Small intestine (tissue), 7 donors: ENCODE data around the gene RORC. TPM values are rescaled to one million over a fixed set of nuclear protein-coding genes. Genes with fewer than 3 reads are reported as not detected.
"Not testable (repeated sequence)": the region's sequence is repeated elsewhere in the genome, so short reads cannot be mapped to it uniquely, and the experiment has no call there.

Experiments
- DNase-seq, 2 donors: peaks; one replicate each; pipeline versions ENCODE4 v3.0.0 to v3.0.0-alpha.2; 2013
- FAIRE-seq: peaks from 2 replicates; lab custom pipeline; 2012; peaks lifted over from hg19 to GRCh38; lab: Jason Lieb, UNC
- H3K27ac ChIP-seq, 3 donors: one replicate each; pipeline ENCODE4 v1.5.1; 2013; ENCODE audit warnings: low read length in 2 of 3, mild to moderate bottlenecking in 2 of 3, control low read depth in 1 of 3, inconsistent platforms in 1 of 3, low read depth in 1 of 3, moderate library complexity in 1 of 3
- H3K27me3 ChIP-seq, 3 donors: one replicate each; pipeline ENCODE4 v1.6.1; 2013; ENCODE audit warnings: low read length in 3 of 3, inconsistent platforms in 1 of 3; ENCODE audit not compliant: control insufficient read depth in 3 of 3, insufficient read depth in 3 of 3
- H3K36me3 ChIP-seq, 3 donors: one replicate each; pipeline ENCODE4 v1.6.1; 2013; ENCODE audit warnings: low read length in 3 of 3, inconsistent platforms in 1 of 3, low read depth in 1 of 3, mild to moderate bottlenecking in 1 of 3, moderate library complexity in 1 of 3; ENCODE audit not compliant: control insufficient read depth in 3 of 3, insufficient read depth in 2 of 3
- H3K4me1 ChIP-seq, 3 donors: one replicate each; pipeline ENCODE4 v1.6.1; 2013; ENCODE audit warnings: low read length in 2 of 3, inconsistent platforms in 1 of 3, low read depth in 1 of 3, mild to moderate bottlenecking in 1 of 3, moderate library complexity in 1 of 3; ENCODE audit not compliant: control insufficient read depth in 3 of 3, insufficient read depth in 2 of 3
- H3K4me3 ChIP-seq, 3 donors: one replicate each; pipeline ENCODE4 v1.5.1; 2013; ENCODE audit warnings: low read length in 3 of 3, control low read depth in 1 of 3, inconsistent platforms in 1 of 3, low read depth in 1 of 3, mild to moderate bottlenecking in 1 of 3, moderate library complexity in 1 of 3
- H3K9me3 ChIP-seq, 2 donors: one replicate each; pipeline ENCODE4 v1.6.1; 2013; ENCODE audit warnings: low read depth in 1 of 2, low read length in 1 of 2; ENCODE audit not compliant: control insufficient read depth in 2 of 2, insufficient read depth in 1 of 2
- WGBS, 3 donors: extraction: QIAGEN DNeasy Blood & Tissue Kit; methylation state at CpG; one replicate each; pipeline ENCODE4 v1.1.7; 2013; 5-methylcytosine and 5-hydroxymethylcytosine counted together
- polyA plus RNA-seq, 4 donors: library from polyadenylated mRNA; stranded (reverse) in 3 of 4; unstranded in 1 of 4; fragments of 200-250 nt in 3 of 4; fragments of 120-200 nt in 1 of 4; gene quantifications; one replicate each; pipeline versions ENCODE4 v1.2.1 to v1.2.3, GENCODE V29; 2013
- donor health status: healthy with polysubstance abuse.
- donor health status: control.
- donor health status: control.
- donor health status: Bipolar disorder and iron deficiency.
- donor health status: healthy.

The RORC gene
- polyA plus RNA-seq, 4 donors: 5.4 to 15.2 (median 10.8) TPM

DNA sequence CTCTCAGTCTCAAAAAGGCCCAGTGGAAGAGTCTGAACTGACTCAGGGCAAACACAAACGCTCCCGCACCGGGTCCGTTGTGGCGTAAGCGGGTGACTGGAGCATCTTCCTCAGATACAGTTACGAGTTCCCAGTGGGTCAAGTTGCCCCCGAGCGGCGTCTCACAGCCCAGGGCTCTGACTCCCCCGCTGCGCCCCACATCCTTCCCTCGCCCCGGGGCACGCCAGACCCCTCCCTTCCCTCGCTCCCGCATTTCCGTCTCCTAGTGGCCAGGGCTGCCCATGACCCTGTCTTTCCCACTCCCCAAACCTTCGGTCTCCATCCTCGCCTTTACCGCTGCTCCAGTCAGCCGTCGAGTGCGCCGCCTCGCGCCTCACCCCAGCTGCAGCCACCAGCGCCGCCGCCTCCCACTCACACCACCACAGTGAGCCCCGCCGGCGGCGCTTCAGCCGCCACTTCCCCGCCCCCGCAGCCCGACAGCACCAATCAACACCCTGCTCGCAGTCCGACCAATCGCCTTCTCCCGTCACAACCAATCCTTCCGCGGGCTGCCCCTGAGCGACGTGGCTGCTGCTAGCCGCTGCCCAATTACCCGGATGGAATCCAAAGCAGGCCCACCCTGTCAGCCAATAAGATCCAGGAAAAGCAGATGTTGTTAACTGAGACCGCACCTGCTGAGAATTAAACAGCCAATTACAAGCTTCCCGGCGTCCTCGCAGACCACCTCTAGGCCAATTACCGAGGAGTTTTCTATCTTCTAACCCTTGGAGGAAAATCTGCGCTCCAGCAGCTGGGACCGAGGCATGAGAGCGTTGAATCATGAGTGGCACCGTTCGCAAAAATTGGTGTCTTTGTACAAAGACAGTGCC lies 41.3 kb downstream of the RORC start, which contains the start of gene TDRKH:
TSS of gene TDRKH (minus strand) at position 430 of the 869 bp plus-strand sequence. CDS start 7,478 bp downstream, outside the sequence.
- H3K27ac ChIP-seq: peak within 1 kb of the TSS in 2 of 3 donors; percentile 39 to 64
- FAIRE-seq (peak; percentile 51), DNase-seq (peak; percentile 98 to 100)
- H3K4me3 ChIP-seq: peak within 1 kb of the TSS; percentile 77 to 88 (median 85)
- no peaks in the 10 kb centered on the region for H3K27me3 ChIP-seq
- peaks cover 0 to 4% (median 0%) of the 10 kb centered on the region in 3 donors for H3K4me1 ChIP-seq
- no peaks in the 10 kb centered on the region for H3K9me3 ChIP-seq
- 0 to 1% (median 0%) methylated on average over 49 to 58 of the region's 58 CpGs for WGBS, 3 donors
- no peaks in the 10 kb centered on the region for H3K36me3 ChIP-seq

DNA sequence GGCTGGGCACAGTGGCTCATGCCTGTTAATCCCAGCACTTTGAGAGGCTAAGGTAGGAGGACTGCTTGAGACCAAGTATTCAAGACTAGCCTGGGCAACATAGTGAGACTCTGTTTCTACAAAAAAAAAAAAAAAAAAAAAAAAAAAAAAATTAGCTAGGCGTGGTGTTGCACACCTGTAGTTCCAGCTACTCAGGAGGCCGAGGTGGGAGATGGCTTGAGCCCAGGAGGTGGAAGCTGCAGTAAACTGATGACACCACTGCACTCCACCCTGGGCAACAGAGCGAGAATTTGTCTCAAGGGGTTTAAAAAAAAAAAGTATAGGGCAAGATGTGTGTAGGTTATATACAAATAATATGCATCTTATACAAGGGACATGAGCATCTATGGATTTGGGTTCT lies 43.9 kb downstream of the RORC start:
- Histone ChIP-seq H3K27me3 (no peaks in the 10 kb centered on the region), H3K4me3 (no peak overlapping the region), H3K27ac (no peak overlapping the region), H3K4me1 (peaks cover 0 to 4% (median 0%) of the 10 kb centered on the region in 3 donors), H3K36me3 (no peaks in the 10 kb centered on the region), H3K9me3 (no peaks in the 10 kb centered on the region)
- FAIRE-seq (no peak), DNase-seq (no peak)
- 72 to 84% (median 73%) methylated on average over 3 of the region's 3 CpGs for WGBS, 3 donors

- Histone ChIP-seq H3K27ac (no peak overlapping the region), H3K4me3 (no peak overlapping the region), H3K27me3 (no peaks in the 10 kb centered on the region), H3K4me1 (no peaks in the 10 kb centered on the region), H3K36me3 (no peaks in the 10 kb centered on the region), H3K9me3 (no peaks in the 10 kb centered on the region)
- WGBS, 3 donors: 69 to 97% (median 80%) methylated on average over 2 of the region's 2 CpGs
- no peak for DNase-seq
- no peak for FAIRE-seq
Observed at GRCh38 chr1:151783796-151784195, 47.8 kb downstream of the RORC start.

DNA sequence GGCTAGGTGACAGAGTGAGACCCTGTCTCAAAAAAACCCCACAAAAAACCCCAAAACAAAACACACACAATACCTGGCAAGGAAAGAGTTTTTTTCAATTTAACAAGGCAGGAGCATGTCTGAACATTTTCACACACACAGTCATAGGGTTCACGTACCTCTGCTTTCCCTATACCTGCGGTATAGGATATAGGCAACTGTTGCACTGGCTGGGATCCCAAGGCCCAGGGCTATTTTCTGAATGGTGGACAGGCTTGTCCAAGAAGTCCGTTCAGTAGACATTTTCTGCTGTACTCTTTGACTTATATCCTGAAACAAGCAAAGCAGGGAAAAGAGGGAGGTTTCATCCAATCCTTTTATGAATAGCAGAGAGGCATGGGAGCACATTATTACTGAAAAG lies 48.9 kb downstream of the RORC start:
- H3K27ac ChIP-seq: no peak overlapping the region
- no peaks in the 10 kb centered on the region for H3K27me3 ChIP-seq
- WGBS, 3 donors: 90 to 94% (median 94%) methylated on average over 3 of the region's 3 CpGs
- FAIRE-seq (no peak), DNase-seq (no peak)
- H3K36me3 ChIP-seq: no peaks in the 10 kb centered on the region
- no peaks in the 10 kb centered on the region for H3K9me3 ChIP-seq
- no peaks in the 10 kb centered on the region for H3K4me1 ChIP-seq
- no peak overlapping the region for H3K4me3 ChIP-seq

GRCh38 chr1:151782026-151782425 lies 49.6 kb downstream of the RORC start:
- not testable (repeated sequence) for H3K4me3 ChIP-seq, FAIRE-seq, H3K27me3 ChIP-seq, H3K9me3 ChIP-seq, DNase-seq, H3K27ac ChIP-seq, H3K36me3 ChIP-seq, H3K4me1 ChIP-seq
- whole genome bisulfite sequencing, 3 donors: 77 to 85% (median 85%) methylated on average over 5 of the region's 5 CpGs

DNA sequence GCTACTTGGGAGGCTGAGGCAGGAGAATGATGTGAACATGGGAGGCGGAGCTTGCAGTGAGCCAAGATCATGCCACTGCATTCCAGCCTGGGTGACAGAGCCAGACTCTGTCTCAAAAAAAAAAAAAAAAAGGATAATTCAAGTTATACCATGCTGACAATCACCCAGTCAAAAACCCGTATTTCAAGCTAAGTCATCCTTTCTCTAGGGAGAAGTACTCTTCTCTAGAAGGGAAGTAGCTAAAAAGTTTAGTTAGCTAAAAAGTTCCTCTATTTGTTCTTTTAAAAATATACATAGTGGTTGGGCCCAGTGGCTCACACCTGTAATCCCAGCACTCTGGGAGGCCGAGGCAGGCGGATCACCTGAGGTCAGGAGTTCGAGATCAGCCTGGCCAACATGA lies 50.9 kb downstream of the RORC start:
- not testable (repeated sequence) for H3K4me1 ChIP-seq, H3K27ac ChIP-seq, FAIRE-seq, H3K9me3 ChIP-seq, H3K36me3 ChIP-seq, H3K27me3 ChIP-seq, H3K4me3 ChIP-seq, DNase-seq
- WGBS, 3 donors: 87 to 95% (median 93%) methylated on average over 5 of the region's 5 CpGs

DNA sequence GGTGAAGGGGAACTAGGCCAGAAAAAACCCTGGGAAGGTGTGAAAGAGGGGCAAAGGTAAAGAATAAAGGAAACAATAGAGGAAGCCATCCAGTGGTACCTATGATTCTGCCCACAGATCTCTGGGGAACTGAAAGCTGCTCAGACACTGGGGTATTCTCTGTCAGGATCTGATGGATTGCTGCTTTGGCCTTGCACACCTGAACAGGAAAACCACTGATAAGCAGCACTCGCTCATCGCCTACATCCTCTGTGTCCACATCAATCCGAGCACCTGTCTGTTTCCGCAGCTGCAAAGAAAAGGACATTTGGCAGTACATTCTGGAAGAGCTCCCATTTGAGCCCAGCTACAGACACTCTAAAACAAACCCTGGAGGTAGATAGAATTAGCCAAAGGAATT lies 51.8 kb downstream of the RORC start:
- FAIRE-seq (no peak), DNase-seq (no peak)
- Histone ChIP-seq H3K27me3 (no peaks in the 10 kb centered on the region), H3K4me1 (no peaks in the 10 kb centered on the region), H3K36me3 (peaks cover 0 to 2% (median 0%) of the 10 kb centered on the region in 3 donors), H3K27ac (no peak overlapping the region), H3K9me3 (no peaks in the 10 kb centered on the region), H3K4me3 (no peak overlapping the region)
- 84 to 92% (median 86%) methylated on average over 4 of the region's 4 CpGs for WGBS, 3 donors

GRCh38 chr1:151777317-151777716 lies 54.3 kb downstream of the RORC start:
- H3K27ac ChIP-seq: no peak overlapping the region
- peaks cover 0 to 2% (median 0%) of the 10 kb centered on the region in 3 donors for H3K36me3 ChIP-seq
- H3K9me3 ChIP-seq: no peaks in the 10 kb centered on the region
- 72 to 97% (median 95%) methylated on average over 4 of the region's 4 CpGs for WGBS, 3 donors
- DNase-seq (no peak), FAIRE-seq (no peak)
- H3K4me1 ChIP-seq: no peaks in the 10 kb centered on the region
- H3K27me3 ChIP-seq: no peaks in the 10 kb centered on the region
- no peak overlapping the region for H3K4me3 ChIP-seq
